Cardiac septum (tissue), 1 donor: ENCODE results near the gene PGAP6. TPM values are rescaled to one million over a fixed set of nuclear protein-coding genes. Genes with fewer than 3 reads are reported as not detected.
A peak's percentile ranks its signal among the peaks of the same experiment; 100 is the strongest.
"Not testable (repeated sequence)": the region's sequence is repeated elsewhere in the genome, so short reads cannot be mapped to it uniquely, and the experiment has no call there.

Source experiments
- DNase-seq: peaks from one replicate; pipeline ENCODE4 v3.0.0-alpha.2; 2020; ENCODE audit warnings: low spot score
- intact Hi-C: fragments of 100-400 bp; cut with DNase I; formaldehyde crosslinking; loops from one replicate; pipeline ENCODE4 v1.14.0; 2022
- total RNA-seq: library from RNA; stranded (reverse); fragmentation: NEBNext Ultra II Directional; extraction: Animal tissue kit (Norgen Biotek cat#: 25700); gene quantifications from one replicate; pipeline ENCODE4 v1.2.1, GENCODE V29; 2021
- donor health status: DM: no; HTN: no; CAD: no.

The PGAP6 gene
- total RNA-seq, 1 donor from 2014 or later: 42.8 TPM

DNA sequence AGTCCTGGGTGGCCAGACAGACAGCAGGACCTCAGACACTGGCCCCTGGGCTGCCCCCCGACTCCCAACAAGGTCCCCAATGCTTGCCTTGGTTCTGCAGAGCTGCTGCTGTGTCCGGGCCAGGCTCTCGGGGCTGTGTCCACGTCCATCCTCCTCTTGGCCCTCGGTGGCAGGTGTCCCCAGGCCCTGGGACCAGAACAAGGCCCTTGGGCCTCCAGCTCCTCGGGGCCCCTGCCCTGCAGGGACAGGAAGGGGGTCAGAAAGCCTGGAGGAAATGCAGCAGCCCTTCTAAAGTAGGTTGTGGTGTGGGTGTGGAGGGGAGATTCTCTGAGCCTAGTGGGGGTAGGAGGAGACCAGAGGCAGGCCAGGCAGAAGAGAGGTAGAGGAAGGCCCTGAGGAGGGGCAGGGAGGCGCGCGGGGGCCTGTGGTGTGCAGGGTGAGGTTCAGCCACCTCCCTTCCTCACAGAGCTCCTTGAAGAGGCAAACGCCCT, 26.8 kb downstream of the PGAP6 start:
- DNase-seq: no peak
- intact Hi-C loops: no loop called here

DNA sequence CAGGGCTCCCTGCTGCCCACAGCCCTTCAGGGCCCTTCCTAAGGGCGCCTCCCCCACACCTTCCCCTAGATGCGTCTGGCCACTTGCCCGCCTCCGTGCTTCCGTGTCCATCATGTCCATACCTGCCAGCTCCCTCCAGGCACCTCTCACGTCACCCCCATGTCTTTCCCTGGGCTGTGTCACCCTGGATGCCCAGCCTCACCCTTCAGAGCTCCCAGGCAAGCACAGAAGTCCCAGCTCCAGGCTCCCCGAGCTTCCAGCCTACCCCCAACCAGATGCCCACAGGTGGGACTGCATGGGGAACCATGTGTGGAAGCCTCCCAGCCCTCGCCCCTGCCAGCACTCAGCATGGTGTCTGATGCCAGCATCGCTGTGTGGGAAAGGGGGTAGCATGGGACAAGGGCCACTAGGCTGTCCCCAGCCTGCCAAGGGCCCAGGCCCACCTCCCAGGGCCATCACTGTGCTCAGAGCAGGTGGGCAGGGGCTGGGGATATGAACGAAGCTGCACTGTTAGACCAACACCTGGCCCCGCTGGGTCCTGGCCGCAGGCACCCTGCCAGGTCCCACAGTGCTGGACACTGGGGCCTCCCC, 27.4 kb downstream of the PGAP6 start:
- intact Hi-C loops: no loop called here
- DNase-seq: no peak

- intact Hi-C loops: loop anchor here (2.0 kb wide), 1 partner anchor 125 kb away; the partner anchor contains the start of gene LUC7L
- no peak for DNase-seq
Measured at GRCh38 chr16:353404-354290, 28.1 kb downstream of the PGAP6 start.

GRCh38 chr16:352547-353403, 29.0 kb downstream of the PGAP6 start, which contains the start of gene AXIN1:
TSS of gene AXIN1 (minus strand) at chr16:352723. CDS start at chr16:347025, 5,698 bp downstream.
- intact Hi-C loops: loop anchor here (2.0 kb wide), 1 partner anchor 124 kb away; the partner anchor contains the start of gene LUC7L
- DNase-seq: peak; percentile 99

DNA sequence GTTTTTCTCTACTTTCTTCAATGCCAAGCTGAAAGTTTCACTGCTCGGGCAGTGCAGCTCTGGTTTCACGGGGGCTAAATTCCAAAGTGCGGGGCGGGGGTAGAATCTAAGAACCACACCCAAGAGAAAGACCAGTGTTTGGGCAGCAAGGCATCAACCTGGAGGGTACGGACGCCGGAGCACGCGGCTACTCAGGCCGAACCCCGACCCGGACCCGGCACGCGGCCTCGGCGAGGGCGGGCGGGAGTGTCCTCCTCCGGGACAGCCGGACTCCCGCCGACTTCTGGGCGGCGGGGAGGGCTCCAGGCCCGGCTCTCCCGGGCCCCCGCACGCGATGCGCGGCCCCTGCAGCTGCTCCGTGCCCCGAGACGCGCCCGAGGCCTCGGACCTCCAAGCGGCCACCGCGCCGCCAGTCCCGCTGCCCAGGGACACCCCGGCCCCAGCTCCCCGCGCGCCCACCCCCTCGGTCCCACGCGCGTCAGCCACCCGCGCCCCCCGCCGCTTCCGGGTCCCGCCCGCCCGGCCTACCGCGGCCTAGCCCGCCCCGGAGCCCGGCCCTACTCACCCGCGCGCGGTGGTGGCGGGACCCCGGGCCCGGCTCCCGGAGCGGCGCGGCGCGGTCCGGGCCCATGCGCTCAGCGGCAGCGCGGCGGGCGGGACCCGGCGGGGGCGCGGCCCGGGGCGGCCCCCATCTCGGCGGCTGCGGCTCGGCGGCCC, 29.8 kb downstream of the PGAP6 start:
- no peak for DNase-seq
- intact Hi-C loops: loop anchor here (2.0 kb wide), 1 partner anchor 123 kb away; the partner anchor contains the start of gene LUC7L

- intact Hi-C loops: no loop called here
- DNase-seq: no peak
Measured at GRCh38 chr16:350203-350602, 31.6 kb downstream of the PGAP6 start.

DNA sequence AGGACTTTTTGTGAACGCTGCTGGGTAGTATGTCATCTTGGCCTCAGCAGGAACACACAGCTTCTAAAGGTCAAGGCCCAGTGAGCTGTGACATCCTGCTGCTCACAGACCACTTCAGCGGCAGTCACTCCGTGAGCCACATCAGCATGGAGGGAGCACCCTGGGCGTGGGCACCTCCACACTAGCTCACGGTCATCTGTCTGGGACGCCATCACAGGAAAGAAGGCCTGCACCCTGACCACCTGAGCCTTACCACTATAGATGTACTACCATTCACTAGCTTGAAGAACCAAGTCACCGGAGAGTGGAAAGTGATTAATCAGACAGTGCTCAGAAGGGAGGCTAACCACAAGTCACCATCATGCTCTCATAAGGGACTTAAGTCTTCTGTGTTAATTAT, 32.6 kb downstream of the PGAP6 start:
- DNase-seq: no peak
- intact Hi-C loops: no loop called here

GRCh38 chr16:348495-348894, 33.3 kb downstream of the PGAP6 start:
- intact Hi-C loops, DNase-seq: not testable (repeated sequence)

GRCh38 chr16:347203-347602, 34.6 kb downstream of the PGAP6 start:
- intact Hi-C loops: no loop called here
- no peak for DNase-seq

GRCh38 chr16:346587-346986, 35.2 kb downstream of the PGAP6 start:
- intact Hi-C loops: no loop called here
- no peak for DNase-seq

GRCh38 chr16:345772-346171, 36.0 kb downstream of the PGAP6 start:
- DNase-seq: no peak
- intact Hi-C loops: no loop called here

DNA sequence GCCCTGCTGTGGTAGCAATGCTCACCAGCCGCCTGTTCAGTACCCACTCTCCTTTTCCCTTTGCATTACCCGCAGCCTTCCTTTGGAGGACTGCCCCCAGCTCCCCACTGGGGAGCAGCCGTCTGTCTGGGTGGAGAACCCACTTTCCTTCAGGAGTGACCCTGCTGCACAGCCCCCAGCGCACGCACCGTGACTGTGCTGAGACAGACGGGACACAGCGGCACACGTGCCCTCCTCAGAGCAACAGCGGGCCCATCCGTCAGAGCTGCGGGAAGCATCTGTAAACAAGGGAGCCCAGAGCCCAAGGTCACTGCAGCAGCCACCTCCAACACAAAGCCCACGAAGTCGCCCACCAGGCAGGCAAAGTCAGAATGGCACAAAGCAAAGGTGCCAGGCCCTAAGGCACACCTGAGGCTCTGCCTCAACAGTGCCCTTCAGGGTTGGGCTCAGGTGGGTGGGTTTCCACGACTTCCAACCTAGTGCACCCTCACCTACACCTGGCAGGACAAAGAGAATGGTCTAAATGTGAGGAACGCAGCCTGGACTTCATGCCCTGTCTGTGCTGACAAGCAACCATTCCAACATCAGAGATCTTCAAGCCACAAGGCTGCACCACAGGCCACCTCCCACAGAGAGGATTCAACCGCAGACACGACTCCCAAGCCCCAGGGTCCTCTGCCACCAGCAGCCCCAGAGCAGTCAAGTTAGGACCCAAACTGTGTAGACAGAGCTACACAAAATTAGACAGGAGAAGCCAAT, 39.1 kb downstream of the PGAP6 start:
- no peak for DNase-seq
- intact Hi-C loops: no loop called here

DNA sequence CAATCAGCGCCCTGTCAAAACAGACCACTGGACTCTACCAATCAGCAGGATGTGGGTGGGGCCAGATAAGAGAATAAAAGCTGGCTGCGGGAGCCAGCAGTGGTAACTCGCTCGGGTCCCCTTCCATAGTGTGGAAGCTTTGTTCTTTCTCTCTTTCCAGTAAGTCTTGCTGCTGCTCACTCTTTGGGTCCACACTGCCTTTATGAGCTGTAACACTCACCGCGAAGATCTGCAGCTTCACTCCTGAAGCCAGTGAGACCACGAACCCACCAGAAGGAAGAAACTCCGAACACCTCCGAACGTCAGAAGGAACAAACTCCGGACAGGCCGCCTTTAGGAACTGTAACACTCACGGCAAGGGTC, 39.8 kb downstream of the PGAP6 start:
- DNase-seq, intact Hi-C loops: not testable (repeated sequence)

- not testable (repeated sequence) for DNase-seq
Measured at GRCh38 chr16:341095-341973, 40.4 kb downstream of the PGAP6 start.

DNA sequence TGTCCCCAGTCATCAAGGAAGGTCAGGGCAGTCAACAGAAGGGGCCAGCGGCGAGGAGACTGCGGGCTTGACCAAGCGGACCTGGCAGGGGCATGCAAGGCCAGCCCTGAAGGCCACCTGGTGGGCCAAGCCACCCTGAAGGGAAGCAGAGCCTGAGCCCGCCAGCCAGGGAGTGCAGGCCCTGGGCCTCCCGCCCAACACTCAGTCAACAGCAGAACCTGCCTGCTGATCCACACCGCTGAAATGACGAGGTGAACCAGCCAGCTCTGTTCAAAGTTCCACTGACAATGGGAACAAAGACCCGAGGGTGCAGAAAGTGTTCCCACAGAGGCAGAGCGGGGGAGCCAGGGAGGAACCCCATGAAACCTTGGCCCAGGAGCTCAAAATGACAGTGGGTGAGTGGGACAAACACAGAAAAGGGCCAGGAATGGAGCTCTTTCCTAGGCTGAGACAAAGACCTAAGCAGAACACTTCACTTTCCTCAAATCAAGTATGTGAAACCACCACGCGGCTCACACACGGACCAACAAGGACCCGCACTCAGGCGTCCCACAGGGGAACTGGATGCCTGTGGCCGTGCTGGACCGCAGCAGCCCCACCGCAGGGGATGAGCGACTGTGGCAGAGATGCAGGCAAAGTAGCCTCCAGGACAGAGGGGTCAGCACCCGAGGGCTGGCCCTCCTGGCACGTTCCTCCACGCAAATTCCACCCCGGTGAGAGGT, 41.2 kb downstream of the PGAP6 start:
- intact Hi-C loops: no loop called here
- DNase-seq: no peak

More at GRCh38 chr16:341095-341973, 40.4 kb downstream of the PGAP6 start:
- intact Hi-C loops: not testable (repeated sequence)

DNA sequence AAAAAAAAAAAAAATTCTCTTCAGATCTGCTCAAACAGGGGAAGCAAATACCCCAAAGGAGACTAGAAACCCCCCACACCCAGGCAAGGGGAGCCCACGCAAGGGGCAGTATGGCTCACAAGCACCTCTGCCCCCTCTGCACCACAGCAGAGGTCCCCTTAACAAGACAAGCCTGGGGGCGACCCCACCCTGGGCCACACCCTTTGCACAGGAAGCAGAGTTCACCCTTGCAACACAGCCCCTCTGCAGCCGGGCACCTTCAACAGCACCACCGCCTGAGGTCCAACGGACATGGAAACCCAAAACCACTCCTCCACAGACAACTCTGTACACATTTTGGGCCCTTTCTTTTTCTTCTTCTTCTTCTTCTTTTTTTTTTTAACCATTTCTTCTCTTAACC, 42.1 kb downstream of the PGAP6 start:
- DNase-seq: no peak
- intact Hi-C loops: no loop called here
